WTC11 (cell line): Measurements from ENCODE around the gene CD300LG. TPM values are rescaled to one million over a fixed set of nuclear protein-coding genes. Genes with fewer than 3 reads are reported as not detected.

Experiments used
- ATAC-seq: fragments of 200-7000 bp; cut with Tn5 transposase; 2 replicates; pipeline ENCODE4 v1.10.0; 2021; ENCODE audit warnings: mild to moderate bottlenecking, moderate library complexity
- CTCF ChIA-PET: fragments of 300-600 bp; sonication (Branson Sonifier 250); formaldehyde crosslinking; loops from one replicate; lab custom pipeline; 2021; ENCODE audit warnings: antibody characterized with exemption; lab: Charles Lee
- POLR2A ChIA-PET: fragments of 350-600 bp; sonication (Branson Sonifier 250); formaldehyde crosslinking; loops from one replicate; lab custom pipeline; 2021; ENCODE audit warnings: antibody characterized with exemption; lab: Charles Lee
- DNase-seq: peaks from one replicate; pipeline ENCODE4 v3.0.0; 2021; ENCODE audit warnings: low spot score
- H3K27ac Mint-ChIP-seq: 2 replicates; pipeline ENCODE4 v1.8.0; 2021; ENCODE audit warnings: mixed read lengths
- H3K27me3 Mint-ChIP-seq: 2 replicates; pipeline ENCODE4 v1.8.0; 2021; ENCODE audit warnings: low read depth, mild to moderate bottlenecking, moderate library complexity, mixed read lengths
- H3K36me3 Mint-ChIP-seq: 2 replicates; pipeline ENCODE4 v1.8.0; 2021; ENCODE audit warnings: mixed read lengths
- H3K4me1 Mint-ChIP-seq: 2 replicates; pipeline ENCODE4 v1.8.0; 2022; ENCODE audit warnings: mixed read lengths
- H3K4me3 Mint-ChIP-seq: 2 replicates; pipeline ENCODE4 v1.8.0; 2021; ENCODE audit warnings: mild to moderate bottlenecking, moderate library complexity, mixed read lengths
- H3K9me3 Mint-ChIP-seq: 2 replicates; pipeline ENCODE4 v1.8.0; 2021; ENCODE audit warnings: mixed read lengths
- EMX1 ChIP-seq: fragments of 250-450 bp; sonication (Bioruptor Pico); IDR thresholded peaks from 2 replicates; pipeline ENCODE4 v1.8.0; 2021; ENCODE audit warnings: mild to moderate bottlenecking
- GRHL2 ChIP-seq: fragments of 250-450 bp; sonication (Bioruptor Pico); IDR thresholded peaks from 2 replicates; pipeline ENCODE4 v1.8.0; 2022; ENCODE audit warnings: mild to moderate bottlenecking, moderate library complexity; ENCODE audit not compliant: insufficient replicate concordance, severe bottlenecking
- NFATC4 ChIP-seq: fragments of 250-450 bp; sonication (Bioruptor Pico); IDR thresholded peaks from 2 replicates; pipeline ENCODE4 v1.9.0; 2021; ENCODE audit warnings: mild to moderate bottlenecking
- ZNF138 ChIP-seq: sonication (generic); formaldehyde crosslinking; conservative IDR thresholded peaks from 2 replicates; pipeline ENCODE4 v1.8.1; 2022; ENCODE audit warnings: mild to moderate bottlenecking, moderate library complexity, missing genetic modification reagents
- ZNF263 ChIP-seq: sonication (generic); formaldehyde crosslinking; IDR thresholded peaks from 2 replicates; pipeline ENCODE4 v1.8.1; 2022; ENCODE audit warnings: low read depth, mild to moderate bottlenecking, moderate library complexity, missing genetic modification reagents
- ZNF317 ChIP-seq: sonication (generic); formaldehyde crosslinking; IDR thresholded peaks from 2 replicates; pipeline ENCODE4 v1.8.1; 2023; ENCODE audit warnings: low read depth, mild to moderate bottlenecking, moderate library complexity, missing genetic modification reagents, borderline replicate concordance
- total RNA-seq: library from RNA; stranded (reverse); gene quantifications from 3 replicates; pipeline ENCODE4 v1.2.3, GENCODE V29; 2021
- TF ChIP-seq, protein P1 (sequence below): sonication (generic); formaldehyde crosslinking; IDR thresholded peaks from 2 replicates; pipeline ENCODE4 v1.8.0; 2022; ENCODE audit warnings: missing genetic modification reagents
- TF ChIP-seq, protein P2 (sequence below): sonication (generic); formaldehyde crosslinking; IDR thresholded peaks from 2 replicates; pipeline ENCODE4 v1.8.1; 2023; ENCODE audit warnings: mild to moderate bottlenecking, missing genetic modification reagents
- TF ChIP-seq, protein P3 (sequence below): sonication (generic); formaldehyde crosslinking; IDR thresholded peaks from 2 replicates; pipeline ENCODE4 v1.8.1; 2022; ENCODE audit warnings: missing genetic modification reagents, borderline replicate concordance
- TF ChIP-seq, protein P4 (sequence below): fragments of 200-600 bp; IDR thresholded peaks from 2 replicates; pipeline ENCODE4 v1.8.0; 2022; ENCODE audit warnings: antibody characterized with exemption
- TF ChIP-seq, protein P5 (sequence below): sonication (generic); formaldehyde crosslinking; conservative IDR thresholded peaks from 2 replicates; pipeline ENCODE4 v1.8.1; 2023; ENCODE audit warnings: mild to moderate bottlenecking, low read depth, missing genetic modification reagents, moderate library complexity
- TF ChIP-seq, protein P6 (sequence below): sonication (generic); formaldehyde crosslinking; IDR thresholded peaks from 2 replicates; pipeline ENCODE4 v1.8.1; 2023; ENCODE audit warnings: mild to moderate bottlenecking, missing genetic modification reagents, borderline replicate concordance

Gene CD300LG
- total RNA-seq, 1 experiment from 2014 or later: not detected

DNA sequence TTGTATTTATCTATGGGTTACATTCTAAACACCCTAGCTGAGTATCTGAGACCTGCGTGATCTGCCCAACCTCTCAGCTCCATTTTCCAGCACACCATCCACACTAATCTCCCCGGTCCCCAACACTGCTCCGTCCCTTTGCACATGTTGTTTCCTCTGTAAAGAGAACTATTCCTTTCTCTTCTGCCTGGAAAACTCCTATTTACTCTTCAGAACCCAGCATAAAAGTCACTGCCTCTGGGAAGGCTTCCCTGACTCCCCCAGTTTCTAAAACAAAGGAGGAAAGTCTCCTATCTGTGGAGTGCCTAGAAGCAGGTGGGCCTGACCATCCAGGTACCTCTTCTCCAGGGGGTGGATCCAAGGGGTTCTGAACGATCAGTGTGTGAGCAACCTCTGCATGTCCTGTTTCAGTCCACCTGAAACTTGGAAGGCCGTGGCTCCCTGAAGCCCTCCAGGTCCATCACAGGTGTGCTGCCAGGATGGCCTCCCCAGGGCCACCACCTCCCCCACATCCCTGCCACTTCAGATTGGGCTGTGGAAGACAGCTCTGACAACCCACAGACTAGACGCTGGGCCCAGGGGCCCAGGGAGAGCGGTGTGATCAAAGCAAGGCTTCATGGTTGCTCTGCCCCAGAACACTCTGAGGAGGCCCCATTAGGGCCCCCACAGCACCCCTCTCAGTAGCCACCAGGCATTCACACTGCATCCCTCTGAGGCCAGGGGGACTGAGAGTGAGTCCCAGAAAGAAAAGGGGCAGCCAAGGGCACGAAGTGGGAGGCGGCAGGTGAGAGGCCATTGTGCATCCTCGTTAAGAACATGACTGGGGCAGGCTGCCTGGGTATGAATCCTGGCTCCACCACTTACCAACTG lies 34.3 kb upstream of the CD300LG start (continued):
- TF ChIP-seq, protein P1, sequence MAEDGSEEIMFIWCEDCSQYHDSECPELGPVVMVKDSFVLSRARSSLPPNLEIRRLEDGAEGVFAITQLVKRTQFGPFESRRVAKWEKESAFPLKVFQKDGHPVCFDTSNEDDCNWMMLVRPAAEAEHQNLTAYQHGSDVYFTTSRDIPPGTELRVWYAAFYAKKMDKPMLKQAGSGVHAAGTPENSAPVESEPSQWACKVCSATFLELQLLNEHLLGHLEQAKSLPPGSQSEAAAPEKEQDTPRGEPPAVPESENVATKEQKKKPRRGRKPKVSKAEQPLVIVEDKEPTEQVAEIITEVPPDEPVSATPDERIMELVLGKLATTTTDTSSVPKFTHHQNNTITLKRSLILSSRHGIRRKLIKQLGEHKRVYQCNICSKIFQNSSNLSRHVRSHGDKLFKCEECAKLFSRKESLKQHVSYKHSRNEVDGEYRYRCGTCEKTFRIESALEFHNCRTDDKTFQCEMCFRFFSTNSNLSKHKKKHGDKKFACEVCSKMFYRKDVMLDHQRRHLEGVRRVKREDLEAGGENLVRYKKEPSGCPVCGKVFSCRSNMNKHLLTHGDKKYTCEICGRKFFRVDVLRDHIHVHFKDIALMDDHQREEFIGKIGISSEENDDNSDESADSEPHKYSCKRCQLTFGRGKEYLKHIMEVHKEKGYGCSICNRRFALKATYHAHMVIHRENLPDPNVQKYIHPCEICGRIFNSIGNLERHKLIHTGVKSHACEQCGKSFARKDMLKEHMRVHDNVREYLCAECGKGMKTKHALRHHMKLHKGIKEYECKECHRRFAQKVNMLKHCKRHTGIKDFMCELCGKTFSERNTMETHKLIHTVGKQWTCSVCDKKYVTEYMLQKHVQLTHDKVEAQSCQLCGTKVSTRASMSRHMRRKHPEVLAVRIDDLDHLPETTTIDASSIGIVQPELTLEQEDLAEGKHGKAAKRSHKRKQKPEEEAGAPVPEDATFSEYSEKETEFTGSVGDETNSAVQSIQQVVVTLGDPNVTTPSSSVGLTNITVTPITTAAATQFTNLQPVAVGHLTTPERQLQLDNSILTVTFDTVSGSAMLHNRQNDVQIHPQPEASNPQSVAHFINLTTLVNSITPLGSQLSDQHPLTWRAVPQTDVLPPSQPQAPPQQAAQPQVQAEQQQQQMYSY (CRISPR knock-in tag): no peak
- TF ChIP-seq, protein P2, sequence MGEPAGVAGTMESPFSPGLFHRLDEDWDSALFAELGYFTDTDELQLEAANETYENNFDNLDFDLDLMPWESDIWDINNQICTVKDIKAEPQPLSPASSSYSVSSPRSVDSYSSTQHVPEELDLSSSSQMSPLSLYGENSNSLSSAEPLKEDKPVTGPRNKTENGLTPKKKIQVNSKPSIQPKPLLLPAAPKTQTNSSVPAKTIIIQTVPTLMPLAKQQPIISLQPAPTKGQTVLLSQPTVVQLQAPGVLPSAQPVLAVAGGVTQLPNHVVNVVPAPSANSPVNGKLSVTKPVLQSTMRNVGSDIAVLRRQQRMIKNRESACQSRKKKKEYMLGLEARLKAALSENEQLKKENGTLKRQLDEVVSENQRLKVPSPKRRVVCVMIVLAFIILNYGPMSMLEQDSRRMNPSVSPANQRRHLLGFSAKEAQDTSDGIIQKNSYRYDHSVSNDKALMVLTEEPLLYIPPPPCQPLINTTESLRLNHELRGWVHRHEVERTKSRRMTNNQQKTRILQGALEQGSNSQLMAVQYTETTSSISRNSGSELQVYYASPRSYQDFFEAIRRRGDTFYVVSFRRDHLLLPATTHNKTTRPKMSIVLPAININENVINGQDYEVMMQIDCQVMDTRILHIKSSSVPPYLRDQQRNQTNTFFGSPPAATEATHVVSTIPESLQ: no peak

DNA sequence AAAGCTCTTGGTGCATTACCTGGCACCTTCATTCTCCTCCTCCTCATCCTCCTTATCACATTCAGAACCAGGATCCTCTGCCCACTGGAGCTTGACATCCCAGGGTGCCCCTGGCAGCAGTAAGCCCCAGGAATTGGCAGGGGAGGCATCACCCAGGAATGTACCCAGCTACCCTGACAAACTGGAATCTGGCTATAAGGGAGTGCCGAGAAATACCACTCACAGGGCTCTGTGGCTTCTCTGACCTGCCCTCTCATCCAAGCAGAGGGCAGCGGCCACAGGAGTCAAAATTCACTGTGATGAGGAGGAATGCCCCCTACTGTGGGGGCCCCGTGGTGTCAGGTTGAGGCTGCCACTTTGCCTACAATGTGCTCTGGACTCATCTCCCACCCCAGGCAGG lies 33.6 kb upstream of the CD300LG start:
- ATAC-seq (no peak), DNase-seq (no peak)
- Mint-ChIP-seq H3K36me3 (peaks cover 7% of the 10 kb centered on the region), H3K9me3 (no peaks in the 10 kb centered on the region), H3K4me1 (peaks cover 24% of the 10 kb centered on the region), H3K27ac (no peak overlapping the region), H3K27me3 (no peaks in the 10 kb centered on the region), H3K4me3 (no peak overlapping the region)
- no peak for TF ChIP-seq ZNF138
- ChIA-PET CTCF (interaction anchor here (0.5 to 4.7 kb wide), 19 partner anchors 10 to 167 kb away, joined by 3 to 78 read pairs (median 3); partner anchors contain the start of genes CD300LG and DUSP3), POLR2A (no interaction called here)

DNA sequence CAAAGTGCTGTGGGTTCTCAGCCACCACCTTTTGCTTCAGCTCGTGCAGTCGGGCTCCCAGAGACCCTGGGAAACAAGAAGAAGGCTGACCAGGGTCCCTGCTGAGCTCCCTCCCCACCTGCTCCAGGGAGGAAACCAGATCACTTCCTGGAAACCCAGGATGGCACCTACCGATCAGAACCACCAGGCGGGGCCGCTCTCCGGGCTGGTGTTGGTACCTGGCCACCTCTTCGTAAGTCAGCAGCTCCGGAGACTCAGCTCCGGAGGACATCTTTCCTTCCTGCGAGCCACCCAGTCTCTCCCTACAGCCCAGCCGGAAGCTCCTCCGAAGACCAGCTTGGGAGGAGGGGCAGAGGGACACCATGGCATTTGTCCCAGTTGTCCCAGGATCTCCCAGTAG lies 33.0 kb upstream of the CD300LG start:
- no peaks in the 10 kb centered on the region for H3K9me3 Mint-ChIP-seq
- ChIA-PET POLR2A (no interaction called here), CTCF (interaction anchor here (0.6 to 4.7 kb wide), 18 partner anchors 10 to 166 kb away, joined by 3 to 78 read pairs (median 4); partner anchors contain the start of genes CD300LG and DUSP3)
- DNase-seq (peak; percentile 53), ATAC-seq (peak; percentile 90)
- no peaks in the 10 kb centered on the region for H3K27me3 Mint-ChIP-seq
- H3K27ac Mint-ChIP-seq: peak overlapping the region; percentile 1
- H3K4me3 Mint-ChIP-seq: no peak overlapping the region
- peaks cover 5% of the 10 kb centered on the region for H3K36me3 Mint-ChIP-seq
- peaks cover 24% of the 10 kb centered on the region for H3K4me1 Mint-ChIP-seq
- no peak for TF ChIP-seq ZNF317 (CRISPR knock-in tag)
- TF ChIP-seq, protein P3, sequence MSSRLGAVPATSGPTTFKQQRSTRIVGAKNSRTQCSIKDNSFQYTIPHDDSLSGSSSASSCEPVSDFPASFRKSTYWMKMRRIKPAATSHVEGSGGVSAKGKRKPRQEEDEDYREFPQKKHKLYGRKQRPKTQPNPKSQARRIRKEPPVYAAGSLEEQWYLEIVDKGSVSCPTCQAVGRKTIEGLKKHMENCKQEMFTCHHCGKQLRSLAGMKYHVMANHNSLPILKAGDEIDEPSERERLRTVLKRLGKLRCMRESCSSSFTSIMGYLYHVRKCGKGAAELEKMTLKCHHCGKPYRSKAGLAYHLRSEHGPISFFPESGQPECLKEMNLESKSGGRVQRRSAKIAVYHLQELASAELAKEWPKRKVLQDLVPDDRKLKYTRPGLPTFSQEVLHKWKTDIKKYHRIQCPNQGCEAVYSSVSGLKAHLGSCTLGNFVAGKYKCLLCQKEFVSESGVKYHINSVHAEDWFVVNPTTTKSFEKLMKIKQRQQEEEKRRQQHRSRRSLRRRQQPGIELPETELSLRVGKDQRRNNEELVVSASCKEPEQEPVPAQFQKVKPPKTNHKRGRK (CRISPR knock-in tag): no peak
- TF ChIP-seq, protein P4, sequence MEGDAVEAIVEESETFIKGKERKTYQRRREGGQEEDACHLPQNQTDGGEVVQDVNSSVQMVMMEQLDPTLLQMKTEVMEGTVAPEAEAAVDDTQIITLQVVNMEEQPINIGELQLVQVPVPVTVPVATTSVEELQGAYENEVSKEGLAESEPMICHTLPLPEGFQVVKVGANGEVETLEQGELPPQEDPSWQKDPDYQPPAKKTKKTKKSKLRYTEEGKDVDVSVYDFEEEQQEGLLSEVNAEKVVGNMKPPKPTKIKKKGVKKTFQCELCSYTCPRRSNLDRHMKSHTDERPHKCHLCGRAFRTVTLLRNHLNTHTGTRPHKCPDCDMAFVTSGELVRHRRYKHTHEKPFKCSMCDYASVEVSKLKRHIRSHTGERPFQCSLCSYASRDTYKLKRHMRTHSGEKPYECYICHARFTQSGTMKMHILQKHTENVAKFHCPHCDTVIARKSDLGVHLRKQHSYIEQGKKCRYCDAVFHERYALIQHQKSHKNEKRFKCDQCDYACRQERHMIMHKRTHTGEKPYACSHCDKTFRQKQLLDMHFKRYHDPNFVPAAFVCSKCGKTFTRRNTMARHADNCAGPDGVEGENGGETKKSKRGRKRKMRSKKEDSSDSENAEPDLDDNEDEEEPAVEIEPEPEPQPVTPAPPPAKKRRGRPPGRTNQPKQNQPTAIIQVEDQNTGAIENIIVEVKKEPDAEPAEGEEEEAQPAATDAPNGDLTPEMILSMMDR: no peak
- no peak for TF ChIP-seq GRHL2 (CRISPR knock-in tag)
- TF ChIP-seq, protein P5, sequence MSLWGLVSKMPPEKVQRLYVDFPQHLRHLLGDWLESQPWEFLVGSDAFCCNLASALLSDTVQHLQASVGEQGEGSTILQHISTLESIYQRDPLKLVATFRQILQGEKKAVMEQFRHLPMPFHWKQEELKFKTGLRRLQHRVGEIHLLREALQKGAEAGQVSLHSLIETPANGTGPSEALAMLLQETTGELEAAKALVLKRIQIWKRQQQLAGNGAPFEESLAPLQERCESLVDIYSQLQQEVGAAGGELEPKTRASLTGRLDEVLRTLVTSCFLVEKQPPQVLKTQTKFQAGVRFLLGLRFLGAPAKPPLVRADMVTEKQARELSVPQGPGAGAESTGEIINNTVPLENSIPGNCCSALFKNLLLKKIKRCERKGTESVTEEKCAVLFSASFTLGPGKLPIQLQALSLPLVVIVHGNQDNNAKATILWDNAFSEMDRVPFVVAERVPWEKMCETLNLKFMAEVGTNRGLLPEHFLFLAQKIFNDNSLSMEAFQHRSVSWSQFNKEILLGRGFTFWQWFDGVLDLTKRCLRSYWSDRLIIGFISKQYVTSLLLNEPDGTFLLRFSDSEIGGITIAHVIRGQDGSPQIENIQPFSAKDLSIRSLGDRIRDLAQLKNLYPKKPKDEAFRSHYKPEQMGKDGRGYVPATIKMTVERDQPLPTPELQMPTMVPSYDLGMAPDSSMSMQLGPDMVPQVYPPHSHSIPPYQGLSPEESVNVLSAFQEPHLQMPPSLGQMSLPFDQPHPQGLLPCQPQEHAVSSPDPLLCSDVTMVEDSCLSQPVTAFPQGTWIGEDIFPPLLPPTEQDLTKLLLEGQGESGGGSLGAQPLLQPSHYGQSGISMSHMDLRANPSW (CRISPR knock-in tag): no peak
- TF ChIP-seq, protein P6, sequence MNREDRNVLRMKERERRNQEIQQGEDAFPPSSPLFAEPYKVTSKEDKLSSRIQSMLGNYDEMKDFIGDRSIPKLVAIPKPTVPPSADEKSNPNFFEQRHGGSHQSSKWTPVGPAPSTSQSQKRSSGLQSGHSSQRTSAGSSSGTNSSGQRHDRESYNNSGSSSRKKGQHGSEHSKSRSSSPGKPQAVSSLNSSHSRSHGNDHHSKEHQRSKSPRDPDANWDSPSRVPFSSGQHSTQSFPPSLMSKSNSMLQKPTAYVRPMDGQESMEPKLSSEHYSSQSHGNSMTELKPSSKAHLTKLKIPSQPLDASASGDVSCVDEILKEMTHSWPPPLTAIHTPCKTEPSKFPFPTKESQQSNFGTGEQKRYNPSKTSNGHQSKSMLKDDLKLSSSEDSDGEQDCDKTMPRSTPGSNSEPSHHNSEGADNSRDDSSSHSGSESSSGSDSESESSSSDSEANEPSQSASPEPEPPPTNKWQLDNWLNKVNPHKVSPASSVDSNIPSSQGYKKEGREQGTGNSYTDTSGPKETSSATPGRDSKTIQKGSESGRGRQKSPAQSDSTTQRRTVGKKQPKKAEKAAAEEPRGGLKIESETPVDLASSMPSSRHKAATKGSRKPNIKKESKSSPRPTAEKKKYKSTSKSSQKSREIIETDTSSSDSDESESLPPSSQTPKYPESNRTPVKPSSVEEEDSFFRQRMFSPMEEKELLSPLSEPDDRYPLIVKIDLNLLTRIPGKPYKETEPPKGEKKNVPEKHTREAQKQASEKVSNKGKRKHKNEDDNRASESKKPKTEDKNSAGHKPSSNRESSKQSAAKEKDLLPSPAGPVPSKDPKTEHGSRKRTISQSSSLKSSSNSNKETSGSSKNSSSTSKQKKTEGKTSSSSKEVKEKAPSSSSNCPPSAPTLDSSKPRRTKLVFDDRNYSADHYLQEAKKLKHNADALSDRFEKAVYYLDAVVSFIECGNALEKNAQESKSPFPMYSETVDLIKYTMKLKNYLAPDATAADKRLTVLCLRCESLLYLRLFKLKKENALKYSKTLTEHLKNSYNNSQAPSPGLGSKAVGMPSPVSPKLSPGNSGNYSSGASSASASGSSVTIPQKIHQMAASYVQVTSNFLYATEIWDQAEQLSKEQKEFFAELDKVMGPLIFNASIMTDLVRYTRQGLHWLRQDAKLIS (CRISPR knock-in tag): no peak
- TF ChIP-seq ZNF138: no peak
- no peak for TF ChIP-seq NFATC4
- no peak for TF ChIP-seq EMX1 (CRISPR knock-in tag)
- TF ChIP-seq ZNF263 (CRISPR knock-in tag): no peak
